ENCODE data around the gene GNAZ. TPM values are rescaled to one million over a fixed set of nuclear protein-coding genes. Genes with fewer than 3 reads are reported as not detected.

Gene GNAZ
- total and polyA plus RNA-seq, 2 donors (not counting 1 experiment from before 2014, with no cell fraction given) = 2.8 to 9.1 TPM

DNA sequence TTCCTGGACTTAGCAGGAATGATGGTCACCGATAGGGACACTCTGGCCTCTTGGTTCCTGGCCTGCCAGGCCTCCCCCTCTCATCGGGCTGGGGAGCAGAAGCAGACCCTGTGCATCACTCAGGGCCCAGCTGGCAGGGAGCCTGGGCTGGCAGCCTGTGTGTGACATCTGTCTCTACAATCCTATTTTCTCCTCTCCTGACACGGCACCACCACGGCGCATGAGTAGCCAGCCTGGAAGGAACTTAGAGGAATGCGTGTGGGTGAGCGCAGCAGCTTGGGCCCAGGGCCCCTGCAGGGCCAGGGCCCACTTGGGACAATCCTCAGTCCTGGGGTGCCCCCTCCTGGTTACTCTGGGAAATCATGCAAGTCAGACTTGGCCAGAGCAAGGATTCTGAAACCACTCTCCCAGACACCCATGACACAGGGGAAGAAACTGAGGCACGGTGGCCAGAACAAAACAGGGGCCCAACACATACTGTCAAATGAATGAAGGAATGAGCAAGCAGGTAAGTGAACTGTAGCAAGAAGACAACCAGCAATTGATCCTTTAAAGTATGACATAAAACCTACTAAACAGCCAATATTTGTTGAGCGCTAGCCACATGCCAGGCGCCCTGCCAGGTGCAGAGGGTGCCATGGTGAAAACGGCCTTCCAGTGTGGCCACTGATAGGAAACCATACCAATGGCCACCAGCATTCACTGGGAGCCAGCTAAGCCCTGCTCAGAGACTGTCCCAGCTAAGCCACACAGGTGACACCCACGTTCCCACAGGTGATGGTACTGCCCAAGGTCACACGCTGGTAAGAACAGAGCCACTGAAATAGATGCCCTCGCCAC lies 58.2 kb downstream of the GNAZ start:
- DNase-seq = peak; percentile 84
- Mint-ChIP-seq H3K4me1 (peaks cover 4% of the 10 kb centered on the region), H3K27me3 (no peaks in the 10 kb centered on the region), H3K9me3 (ENCODE audit: insufficient read depth) (no peaks in the 10 kb centered on the region), H3K27ac (peak overlapping the region; percentile 18), H3K4me3 (no peak overlapping the region)
- H3K27ac ChIP-seq (ENCODE audit: low read length in 2 of 2) = no peak overlapping the region
- no peak overlapping the region for H2AFZ ChIP-seq (ENCODE audit: insufficient read depth, low read depth, low read length, poor library complexity, severe bottlenecking)
- no peaks in the 10 kb centered on the region for H3K27me3 ChIP-seq (replicated peaks in 1 of 4; ENCODE audit: control extremely low read depth in 1 of 4, control insufficient read depth in 3 of 4, insufficient read depth in 4 of 4, low read length in 3 of 4)
- no peak overlapping the region for H3K9ac ChIP-seq (ENCODE audit: low read length)
- intact Hi-C loops (cut with micrococcal nuclease) = loop anchor here (1.0 kb wide), 4 partner anchors 154 to 541 kb away; no protein-coding TSS in a partner anchor
- no peaks in the 10 kb centered on the region for H3K9me3 ChIP-seq (ENCODE audit: control extremely low read depth in 1 of 3, control insufficient read depth in 2 of 3, insufficient read depth in 1 of 3, low read length in 2 of 3)
- no peaks in the 10 kb centered on the region for H3K36me3 ChIP-seq (replicated peaks in 1 of 2; ENCODE audit: control extremely low read depth in 1 of 2, control insufficient read depth in 1 of 2, extremely low read depth in 1 of 2, insufficient read depth in 2 of 2, low read length in 1 of 2)
- peak; percentile 94 for ATAC-seq (ENCODE audit: low read depth)
- H3K4me2 ChIP-seq (replicated peaks; ENCODE audit: low read depth, low read length, poor library complexity, severe bottlenecking) = no peak overlapping the region
- no peaks in the 10 kb centered on the region for H3K4me1 ChIP-seq (ENCODE audit: control insufficient read depth in 2 of 2, insufficient read depth in 2 of 2, low read length in 2 of 2)
- 64% methylated on average over 9 of the region's 14 CpGs for WGBS (ENCODE audit: insufficient coverage)
- TF ChIP-seq, protein P1, sequence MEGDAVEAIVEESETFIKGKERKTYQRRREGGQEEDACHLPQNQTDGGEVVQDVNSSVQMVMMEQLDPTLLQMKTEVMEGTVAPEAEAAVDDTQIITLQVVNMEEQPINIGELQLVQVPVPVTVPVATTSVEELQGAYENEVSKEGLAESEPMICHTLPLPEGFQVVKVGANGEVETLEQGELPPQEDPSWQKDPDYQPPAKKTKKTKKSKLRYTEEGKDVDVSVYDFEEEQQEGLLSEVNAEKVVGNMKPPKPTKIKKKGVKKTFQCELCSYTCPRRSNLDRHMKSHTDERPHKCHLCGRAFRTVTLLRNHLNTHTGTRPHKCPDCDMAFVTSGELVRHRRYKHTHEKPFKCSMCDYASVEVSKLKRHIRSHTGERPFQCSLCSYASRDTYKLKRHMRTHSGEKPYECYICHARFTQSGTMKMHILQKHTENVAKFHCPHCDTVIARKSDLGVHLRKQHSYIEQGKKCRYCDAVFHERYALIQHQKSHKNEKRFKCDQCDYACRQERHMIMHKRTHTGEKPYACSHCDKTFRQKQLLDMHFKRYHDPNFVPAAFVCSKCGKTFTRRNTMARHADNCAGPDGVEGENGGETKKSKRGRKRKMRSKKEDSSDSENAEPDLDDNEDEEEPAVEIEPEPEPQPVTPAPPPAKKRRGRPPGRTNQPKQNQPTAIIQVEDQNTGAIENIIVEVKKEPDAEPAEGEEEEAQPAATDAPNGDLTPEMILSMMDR (IDR thresholded peaks at IDR 0.05) = peak; percentile 90
- no peak for TF ChIP-seq EZH2 (IDR thresholded peaks at IDR 0.05; ENCODE audit: borderline replicate concordance, insufficient read depth, low read depth, low read length, poor library complexity, severe bottlenecking)
- ChIA-PET POLR2A (interaction anchor here (1.4 kb wide), 1 partner anchor 168 kb away, joined by 4 read pairs; no protein-coding TSS in a partner anchor), CTCF (interaction anchor here (0.7 to 17.0 kb wide), 29 partner anchors 9 to 468 kb away, joined by 3 to 556 read pairs (median 5); partner anchors contain the start of genes RAB36 and RSPH14)
- no peak overlapping the region for H3K4me3 ChIP-seq (ENCODE audit: control extremely low read depth in 1 of 5, extremely low read depth in 1 of 5, insufficient read depth in 1 of 5, low read depth in 2 of 5, low read length in 4 of 5)
- H3K79me2 ChIP-seq (ENCODE audit: control insufficient read depth, insufficient read depth, low read length) = no peaks in the 10 kb centered on the region
- no peaks in the 10 kb centered on the region for H4K20me1 ChIP-seq (ENCODE audit: control insufficient read depth, insufficient read depth, low read length, poor library complexity, severe bottlenecking)

GRCh38 chr22:23129149-23129548 lies 58.8 kb downstream of the GNAZ start:
- intact Hi-C loops (cut with micrococcal nuclease) = no loop called here
- no peak overlapping the region for H3K9ac ChIP-seq (ENCODE audit: low read length)
- CTCF ChIA-PET = interaction anchor here (0.7 to 17.0 kb wide), 18 partner anchors 9 to 780 kb away, joined by 3 to 556 read pairs (median 4); partner anchors contain the start of genes RAB36 and RSPH14

More at GRCh38 chr22:23129149-23129548, 58.8 kb downstream of the GNAZ start:
- H3K27ac ChIP-seq (ENCODE audit: low read length in 2 of 2) = no peak overlapping the region
- no peaks in the 10 kb centered on the region for H3K27me3 ChIP-seq (replicated peaks in 1 of 4; ENCODE audit: control extremely low read depth in 1 of 4, control insufficient read depth in 3 of 4, insufficient read depth in 4 of 4, low read length in 3 of 4)
- DNase-seq (no peak), ATAC-seq (ENCODE audit: low read depth) (no peak)
- no peaks in the 10 kb centered on the region for H3K79me2 ChIP-seq (ENCODE audit: control insufficient read depth, insufficient read depth, low read length)
- H2AFZ ChIP-seq (ENCODE audit: insufficient read depth, low read depth, low read length, poor library complexity, severe bottlenecking) = no peak overlapping the region
- Mint-ChIP-seq H3K27ac (no peak overlapping the region), H3K27me3 (no peaks in the 10 kb centered on the region), H3K4me3 (no peak overlapping the region), H3K4me1 (peaks cover 4% of the 10 kb centered on the region), H3K9me3 (ENCODE audit: insufficient read depth) (no peaks in the 10 kb centered on the region)
- TF ChIP-seq EZH2 (IDR thresholded peaks at IDR 0.05; ENCODE audit: borderline replicate concordance, insufficient read depth, low read depth, low read length, poor library complexity, severe bottlenecking) = no peak
- TF ChIP-seq, protein P1 (IDR thresholded peaks at IDR 0.05) = no peak
- no peaks in the 10 kb centered on the region for H3K36me3 ChIP-seq (replicated peaks in 1 of 2; ENCODE audit: control extremely low read depth in 1 of 2, control insufficient read depth in 1 of 2, extremely low read depth in 1 of 2, insufficient read depth in 2 of 2, low read length in 1 of 2)
- no peaks in the 10 kb centered on the region for H3K9me3 ChIP-seq (ENCODE audit: control extremely low read depth in 1 of 3, control insufficient read depth in 2 of 3, insufficient read depth in 1 of 3, low read length in 2 of 3)
- no peaks in the 10 kb centered on the region for H3K4me1 ChIP-seq (ENCODE audit: control insufficient read depth in 2 of 2, insufficient read depth in 2 of 2, low read length in 2 of 2)
- no peaks in the 10 kb centered on the region for H4K20me1 ChIP-seq (ENCODE audit: control insufficient read depth, insufficient read depth, low read length, poor library complexity, severe bottlenecking)
- POLR2A ChIA-PET = no interaction called here
- H3K4me3 ChIP-seq (ENCODE audit: control extremely low read depth in 1 of 5, extremely low read depth in 1 of 5, insufficient read depth in 1 of 5, low read depth in 2 of 5, low read length in 4 of 5) = no peak overlapping the region
- no peak overlapping the region for H3K4me2 ChIP-seq (replicated peaks; ENCODE audit: low read depth, low read length, poor library complexity, severe bottlenecking)
- 93% methylated on average over 4 of the region's 10 CpGs for WGBS (ENCODE audit: insufficient coverage)

All from B cell (primary cell).